Measurements from ENCODE around the gene FLRT3.

- no peak for TF ChIP-seq CTCF (IDR thresholded peaks at IDR 0.05)
- no peak for TF ChIP-seq POLR2A (IDR thresholded peaks at IDR 0.05)
Observed at GRCh38 chr20:14312001-14312400, 25.4 kb downstream of the FLRT3 start.
